Brain microvascular endothelial cell (primary cell): Measurements from ENCODE around the gene LIMK1.

ENCODE experiments used
- DNase-seq: peaks from one replicate; pipeline ENCODE4 v3.0.0-alpha.2; 2020
- H3K27ac ChIP-seq: fragments of 250-450 bp; sonication (Bioruptor Pico); 2 replicates; pipeline ENCODE4 v1.5.1; 2020; ENCODE audit warnings: mild to moderate bottlenecking, moderate library complexity
- H3K27me3 ChIP-seq: fragments of 250-450 bp; sonication (Bioruptor Pico); replicated peaks from 2 replicates; pipeline ENCODE4 v1.5.1; 2020; ENCODE audit warnings: mild to moderate bottlenecking
- H3K36me3 ChIP-seq: fragments of 250-450 bp; sonication (Bioruptor Pico); replicated peaks from 2 replicates; pipeline ENCODE4 v1.5.1; 2020; ENCODE audit warnings: mild to moderate bottlenecking
- H3K4me3 ChIP-seq: 2 replicates; pipeline ENCODE4 v1.5.1; 2011; ENCODE audit warnings: low read depth, mild to moderate bottlenecking, control low read depth, low read length, moderate library complexity
- CTCF ChIP-seq: IDR thresholded peaks from 2 replicates; pipeline ENCODE4 v1.5.1; 2011; ENCODE audit warnings: low read depth, mild to moderate bottlenecking, moderate library complexity, low read length, control low read depth, inconsistent platforms; ENCODE audit errors: missing control alignments
- in situ Hi-C: cut with HindIII; loops from 2 replicates; pipeline ENCODE4 v1.10.0; 2017; ENCODE audit warnings: low sequenced_read_pairs, low pct_ligation_motif_present

LIMK1 gene

GRCh38 chr7:74069790-74070618 is 13.6 kb upstream of the LIMK1 start:
- Histone ChIP-seq H3K4me3 (no peak overlapping the region), H3K27ac (no peak overlapping the region), H3K36me3 (no peaks in the 10 kb centered on the region), H3K27me3 (no peaks in the 10 kb centered on the region)
- no peak for TF ChIP-seq CTCF
- in situ Hi-C loops: loop anchor here (25.0 kb wide), 1 partner anchor 342 kb away; no protein-coding TSS in a partner anchor
- DNase-seq: no peak

GRCh38 chr7:74070619-74070921 is 13.0 kb upstream of the LIMK1 start:
- in situ Hi-C loops: loop anchor here (25.0 kb wide), 1 partner anchor 342 kb away; no protein-coding TSS in a partner anchor
- H3K4me3 ChIP-seq: no peak overlapping the region
- no peak for TF ChIP-seq CTCF
- no peak overlapping the region for H3K27ac ChIP-seq
- no peaks in the 10 kb centered on the region for H3K27me3 ChIP-seq
- no peak for DNase-seq
- no peaks in the 10 kb centered on the region for H3K36me3 ChIP-seq

- no peak for TF ChIP-seq CTCF
- DNase-seq: no peak
- in situ Hi-C loops: loop anchor here (25.0 kb wide), 1 partner anchor 341 kb away; no protein-coding TSS in a partner anchor
Observed at GRCh38 chr7:74071121-74071520, 12.5 kb upstream of the LIMK1 start.

GRCh38 chr7:74074770-74075169 is 8.8 kb upstream of the LIMK1 start:
- TF ChIP-seq CTCF: no peak
- in situ Hi-C loops: loop anchor here (25.0 kb wide), 1 partner anchor 338 kb away; no protein-coding TSS in a partner anchor
- no peak for DNase-seq
- Histone ChIP-seq H3K27me3 (no peaks in the 10 kb centered on the region), H3K27ac (no peak overlapping the region), H3K4me3 (no peak overlapping the region), H3K36me3 (no peaks in the 10 kb centered on the region)

More at GRCh38 chr7:74071121-74071520, 12.5 kb upstream of the LIMK1 start:
- H3K27ac ChIP-seq: no peak overlapping the region
- no peak overlapping the region for H3K4me3 ChIP-seq
- no peaks in the 10 kb centered on the region for H3K36me3 ChIP-seq
- H3K27me3 ChIP-seq: no peaks in the 10 kb centered on the region

- peak overlapping the region; percentile 68 for H3K27ac ChIP-seq
- in situ Hi-C loops: no loop called here
- H3K4me3 ChIP-seq: no peak overlapping the region
- no peaks in the 10 kb centered on the region for H3K27me3 ChIP-seq
- DNase-seq: no peak
- TF ChIP-seq CTCF: no peak
- H3K36me3 ChIP-seq: no peaks in the 10 kb centered on the region
Observed at GRCh38 chr7:74078461-74078860, 5.1 kb upstream of the LIMK1 start.

- peaks cover 20% of the 10 kb centered on the region for H3K36me3 ChIP-seq
- no peak overlapping the region for H3K27ac ChIP-seq
- no peak for TF ChIP-seq CTCF
Observed at GRCh38 chr7:74082770-74083116, 861 bp upstream of the LIMK1 start.

More at GRCh38 chr7:74082770-74083116, 861 bp upstream of the LIMK1 start:
- DNase-seq: no peak
- H3K27me3 ChIP-seq: no peaks in the 10 kb centered on the region
- in situ Hi-C loops: no loop called here
- peak overlapping the region; percentile 35 for H3K4me3 ChIP-seq
